A549 (cell line): ENCODE measurements around the gene RCE1. TPM values are rescaled to one million over a fixed set of nuclear protein-coding genes. Genes with fewer than 3 reads are reported as not detected.

Source experiments
- ATAC-seq, 2 experiments: fragments of 200-7000 bp in 1 of 2; fragments of >200 bp in 1 of 2; cut with Nextera tagmentation in 1 of 2; cut with Tn5 transposase in 1 of 2; 3 replicates each; pipeline versions ENCODE4 v1.8.0 to v1.9.1; 2018 to 2020; ENCODE audit warnings: mild to moderate bottlenecking in 1 of 2, moderate library complexity in 1 of 2
- CTCF ChIA-PET: fragments of 300-600 bp; sonication (Branson Sonifier 250); formaldehyde crosslinking; extraction: SDS; loops from one replicate; lab custom pipeline; 2021; ENCODE audit warnings: antibody characterized with exemption, inconsistent platforms; lab: Yijun Ruan, JAX
- POLR2A ChIA-PET: fragments of 350-600 bp; formaldehyde crosslinking; extraction: SDS; loops from one replicate; lab custom pipeline; 2021; ENCODE audit warnings: antibody characterized with exemption, inconsistent platforms; lab: Yijun Ruan, JAX
- DNase-seq, 2 experiments: peaks; one replicate each; pipeline versions ENCODE4 v3.0.0 to v3.0.0-alpha.2; 2011 to 2016; ENCODE audit warnings: low read depth in 1 of 2, low spot score in 1 of 2
- FAIRE-seq: peaks from 2 replicates; lab custom pipeline; 2011; peaks lifted over from hg19 to GRCh38; lab: Jason Lieb, UNC
- H3K27ac ChIP-seq, 2 experiments: fragments of >200 bp; sonication (Bioruptor Twin); formaldehyde crosslinking; 3 replicates each; pipeline ENCODE4 v1.5.1; 2016 to 2017
- H3K4me1 ChIP-seq: fragments of >200 bp; sonication (Bioruptor Twin); formaldehyde crosslinking; 3 replicates; pipeline ENCODE4 v1.6.1; 2016
- H3K4me2 ChIP-seq: fragments of >200 bp; sonication (Bioruptor Twin); formaldehyde crosslinking; 3 replicates; pipeline ENCODE4 v1.6.1; 2016
- H3K4me3 ChIP-seq: fragments of >200 bp; sonication (Bioruptor Twin); formaldehyde crosslinking; 3 replicates; pipeline ENCODE4 v1.5.1; 2016
- H3K9me3 ChIP-seq: fragments of >200 bp; sonication (Bioruptor Twin); formaldehyde crosslinking; 3 replicates; pipeline ENCODE4 v1.6.1; 2016
- EHMT2 ChIP-seq: fragments of 200-600 bp; sonication (generic); IDR thresholded peaks from 2 replicates; pipeline ENCODE4 v1.6.1; 2016; ENCODE audit warnings: antibody characterized with exemption, low read depth, mild to moderate bottlenecking, moderate library complexity
- GATA3 ChIP-seq: IDR thresholded peaks from 2 replicates; pipeline ENCODE4 v1.6.1; 2012; ENCODE audit warnings: borderline replicate concordance
- JUN ChIP-seq, 2 experiments: fragments of >200 bp; sonication (Bioruptor Twin); formaldehyde crosslinking; IDR thresholded peaks; 2 replicates in 1 of 2; 3 replicates in 1 of 2; pipeline ENCODE4 v1.6.1; 2016 to 2017
- JUNB ChIP-seq: fragments of >200 bp; sonication (Bioruptor Twin); formaldehyde crosslinking; IDR thresholded peaks from 2 replicates; pipeline ENCODE4 v1.6.1; 2016
- MAFK ChIP-seq: fragments of 450-650 bp; IDR thresholded peaks from 2 replicates; pipeline ENCODE4 v1.6.1; 2014; ENCODE audit not compliant: partially characterized antibody
- ZFP36 ChIP-seq: fragments of 450-650 bp; IDR thresholded peaks from 2 replicates; pipeline ENCODE4 v1.6.1; 2014; ENCODE audit warnings: borderline replicate concordance; ENCODE audit not compliant: partially characterized antibody
- ZNF302 ChIP-seq: fragments of 250-450 bp; sonication (Bioruptor Pico); IDR thresholded peaks from 2 replicates; pipeline ENCODE4 v1.9.0; 2021; ENCODE audit warnings: inconsistent platforms, mild to moderate bottlenecking, moderate library complexity
- WGBS: methylation state at CpG from one replicate; pipeline ENCODE4 v1.1.6; 2017; ENCODE audit errors: missing lambda C conversion rate; 5-methylcytosine and 5-hydroxymethylcytosine counted together
- polyA plus RNA-seq, 4 experiments: library from polyadenylated mRNA; depleted of rRNA in 3 of 4; stranded (reverse); fragments of >200 nt; fragmentation: RNase III in 1 of 4; extraction: RNeasy Plus Mini Kit Qiagen cat#74134 plus additional on column Dnase treatment in 1 of 4; gene quantifications; 2 replicates in 3 of 4; 3 replicates in 1 of 4; pipeline ENCODE4 v1.2.3, GENCODE V29; 2011 to 2017
- TF ChIP-seq, protein P1 (sequence below): fragments of 250-450 bp; sonication (Bioruptor Pico); IDR thresholded peaks from 2 replicates; pipeline ENCODE4 v1.5.0; 2020; ENCODE audit warnings: low read depth, mild to moderate bottlenecking, moderate library complexity
- TF ChIP-seq, protein P2 (sequence below): IDR thresholded peaks from 2 replicates; pipeline ENCODE4 v1.6.1; 2012
- TF ChIP-seq, protein P3 (sequence below): IDR thresholded peaks from 2 replicates; pipeline ENCODE4 v1.6.1; 2012

Gene RCE1
- polyA plus RNA-seq, 2 of the 4 experiments (the other 2 are of a cell fraction), result 20.3 to 23.3 TPM

DNA sequence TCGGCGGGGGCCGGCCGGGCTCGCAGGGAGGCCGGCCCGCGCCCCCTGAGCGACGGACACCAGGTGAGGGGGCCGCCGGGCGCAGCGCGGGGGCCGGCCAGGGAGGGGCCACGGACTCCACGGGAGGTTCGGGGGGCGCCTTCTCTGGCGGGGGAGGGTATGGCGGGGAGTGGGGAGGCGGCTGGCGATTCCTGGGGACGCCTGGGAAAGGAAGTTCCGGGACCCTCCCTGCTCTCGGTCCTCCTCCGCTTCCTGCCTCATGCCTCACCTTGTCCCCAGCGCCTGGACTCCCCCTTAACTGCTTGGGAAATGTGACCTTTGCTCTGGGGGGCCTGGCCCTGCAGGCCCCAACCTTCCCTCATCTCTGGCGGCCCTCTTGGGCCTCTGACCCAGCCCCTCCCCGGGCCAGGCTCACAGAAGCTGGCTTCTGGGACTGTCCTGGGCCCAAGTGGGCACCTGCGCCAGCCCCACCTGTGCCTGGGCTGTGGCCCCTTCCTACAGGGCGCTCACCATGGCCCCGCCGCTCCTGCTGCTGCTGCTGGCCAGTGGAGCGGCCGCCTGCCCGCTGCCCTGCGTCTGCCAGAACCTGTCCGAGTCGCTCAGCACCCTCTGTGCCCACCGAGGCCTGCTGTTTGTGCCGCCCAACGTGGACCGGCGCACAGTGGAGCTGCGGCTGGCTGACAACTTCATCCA, 14.1 kb downstream of the RCE1 start (continued):
- TF ChIP-seq, protein P1, sequence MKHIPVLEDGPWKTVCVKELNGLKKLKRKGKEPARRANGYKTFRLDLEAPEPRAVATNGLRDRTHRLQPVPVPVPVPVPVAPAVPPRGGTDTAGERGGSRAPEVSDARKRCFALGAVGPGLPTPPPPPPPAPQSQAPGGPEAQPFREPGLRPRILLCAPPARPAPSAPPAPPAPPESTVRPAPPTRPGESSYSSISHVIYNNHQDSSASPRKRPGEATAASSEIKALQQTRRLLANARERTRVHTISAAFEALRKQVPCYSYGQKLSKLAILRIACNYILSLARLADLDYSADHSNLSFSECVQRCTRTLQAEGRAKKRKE, result no peak
- no peak for TF ChIP-seq MAFK
- TF ChIP-seq JUNB, result no peak
- TF ChIP-seq GATA3, result no peak
- TF ChIP-seq EHMT2, result no peak

DNA sequence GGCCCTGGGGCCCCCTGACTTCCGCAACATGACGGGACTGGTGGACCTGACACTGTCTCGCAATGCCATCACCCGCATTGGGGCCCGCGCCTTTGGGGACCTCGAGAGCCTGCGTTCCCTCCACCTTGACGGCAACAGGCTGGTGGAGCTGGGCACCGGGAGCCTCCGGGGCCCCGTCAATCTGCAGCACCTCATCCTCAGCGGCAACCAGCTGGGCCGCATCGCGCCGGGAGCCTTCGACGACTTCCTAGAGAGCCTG, 14.6 kb downstream of the RCE1 start:
- peaks cover 34% of the 10 kb centered on the region for H3K4me1 ChIP-seq
- H3K4me3 ChIP-seq, result peak overlapping the region; percentile 74
- peak overlapping the region; percentile 94 for H3K4me2 ChIP-seq
- H3K27ac ChIP-seq, result peak overlapping the region; percentile 93 to 97
- no peak for ATAC-seq
- 96% methylated on average over 17 of the region's 19 CpGs for WGBS
- TF ChIP-seq ZNF302 (CRISPR knock-in tag), result no peak
- TF ChIP-seq, protein P2, sequence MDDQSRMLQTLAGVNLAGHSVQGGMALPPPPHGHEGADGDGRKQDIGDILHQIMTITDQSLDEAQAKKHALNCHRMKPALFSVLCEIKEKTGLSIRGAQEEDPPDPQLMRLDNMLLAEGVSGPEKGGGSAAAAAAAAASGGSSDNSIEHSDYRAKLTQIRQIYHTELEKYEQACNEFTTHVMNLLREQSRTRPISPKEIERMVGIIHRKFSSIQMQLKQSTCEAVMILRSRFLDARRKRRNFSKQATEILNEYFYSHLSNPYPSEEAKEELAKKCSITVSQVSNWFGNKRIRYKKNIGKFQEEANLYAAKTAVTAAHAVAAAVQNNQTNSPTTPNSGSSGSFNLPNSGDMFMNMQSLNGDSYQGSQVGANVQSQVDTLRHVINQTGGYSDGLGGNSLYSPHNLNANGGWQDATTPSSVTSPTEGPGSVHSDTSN, result 0 out of 2 replicates have a peak, but pooled peaks have one; percentile 23
- TF ChIP-seq, all 56 proteins: peak for 1
- CTCF ChIA-PET, result interaction anchor here (0.5 to 2.9 kb wide), 5 partner anchors 8 to 426 kb away, joined by 3 to 17 read pairs (median 4); partner anchors contain the start of gene C11orf86
- DNase-seq, result peak in 1 of 2 experiments; percentile 39
- FAIRE-seq, result no peak
- POLR2A ChIA-PET, result no interaction called here
- no peaks in the 10 kb centered on the region for H3K9me3 ChIP-seq

DNA sequence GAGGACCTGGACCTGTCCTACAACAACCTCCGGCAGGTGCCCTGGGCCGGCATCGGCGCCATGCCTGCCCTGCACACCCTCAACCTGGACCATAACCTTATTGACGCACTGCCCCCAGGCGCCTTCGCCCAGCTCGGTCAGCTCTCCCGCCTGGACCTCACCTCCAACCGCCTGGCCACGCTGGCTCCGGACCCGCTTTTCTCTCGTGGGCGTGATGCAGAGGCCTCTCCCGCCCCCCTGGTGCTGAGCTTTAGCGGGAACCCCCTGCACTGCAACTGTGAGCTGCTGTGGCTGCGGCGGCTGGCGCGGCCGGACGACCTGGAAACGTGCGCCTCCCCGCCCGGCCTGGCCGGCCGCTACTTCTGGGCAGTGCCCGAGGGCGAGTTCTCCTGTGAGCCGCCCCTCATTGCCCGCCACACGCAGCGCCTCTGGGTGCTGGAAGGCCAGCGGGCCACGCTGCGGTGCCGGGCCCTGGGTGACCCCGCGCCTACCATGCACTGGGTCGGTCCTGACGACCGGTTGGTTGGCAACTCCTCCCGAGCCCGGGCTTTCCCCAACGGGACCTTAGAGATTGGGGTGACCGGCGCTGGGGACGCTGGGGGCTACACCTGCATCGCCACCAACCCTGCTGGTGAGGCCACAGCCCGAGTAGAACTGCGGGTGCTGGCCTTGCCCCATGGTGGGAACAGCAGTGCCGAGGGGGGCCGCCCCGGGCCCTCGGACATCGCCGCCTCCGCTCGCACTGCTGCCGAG, 15.1 kb downstream of the RCE1 start:
- Histone ChIP-seq H3K4me3 (peak overlapping the region; percentile 74; the same call in 2 of the 3 replicates), H3K27ac (peak overlapping the region in 1 of 2 experiments; percentile 97; a peak in 3 of 6 replicates), H3K9me3 (no peaks in the 10 kb centered on the region)
- ATAC-seq (no peak), DNase-seq (no peak)
- TF ChIP-seq JUNB, result no peak
- TF ChIP-seq JUN (IDR thresholded peaks at IDR 0.05), result 0 out of 5 replicates have a peak, but pooled peaks of 1 of the 2 experiments have one; percentile 5
- TF ChIP-seq, protein P2, result peak; percentile 4; the same call in 1 of the 2 replicates
- TF ChIP-seq, all 56 proteins: peak for 2
- WGBS, result 95% methylated on average over 43 of the region's 62 CpGs
- CTCF ChIA-PET, result interaction anchor here (0.5 to 2.9 kb wide), 5 partner anchors 9 to 426 kb away, joined by 3 to 17 read pairs (median 4); partner anchors contain the start of gene C11orf86
- POLR2A ChIA-PET, result no interaction called here
- no peak for FAIRE-seq
- Histone ChIP-seq H3K4me1 (peaks cover 34% of the 10 kb centered on the region), H3K4me2 (peak overlapping the region; percentile 94)

DNA sequence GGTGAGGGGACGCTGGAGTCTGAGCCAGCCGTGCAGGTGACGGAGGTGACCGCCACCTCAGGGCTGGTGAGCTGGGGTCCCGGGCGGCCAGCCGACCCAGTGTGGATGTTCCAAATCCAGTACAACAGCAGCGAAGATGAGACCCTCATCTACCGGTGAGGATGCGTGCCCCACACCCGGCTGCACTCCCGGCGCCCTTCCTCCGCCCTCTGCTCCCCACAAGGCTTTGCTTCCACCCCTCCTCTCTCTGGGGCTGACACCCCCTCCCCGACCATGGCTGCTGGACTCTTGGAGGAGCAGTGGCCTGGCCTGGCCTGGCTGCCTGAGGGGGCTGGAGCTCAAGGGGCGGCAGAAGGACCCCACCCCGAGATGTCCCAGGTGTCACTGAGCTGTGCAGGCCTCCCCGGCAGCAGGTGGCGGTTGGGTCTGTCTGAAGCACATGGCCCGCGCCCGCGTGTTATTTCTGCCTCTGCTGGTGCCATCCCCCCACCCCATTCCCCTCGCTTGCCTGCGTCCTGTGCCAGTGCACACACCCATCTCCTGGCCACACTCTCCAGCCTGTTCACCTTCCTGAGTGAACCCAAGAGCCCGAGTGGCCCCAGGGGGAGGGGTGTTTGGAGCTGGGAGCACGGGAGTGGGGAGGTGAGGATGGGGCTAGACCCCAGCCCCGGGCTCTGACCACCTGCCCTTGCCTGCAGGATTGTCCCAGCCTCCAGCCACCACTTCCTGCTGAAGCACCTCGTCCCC, 15.9 kb downstream of the RCE1 start:
- TF ChIP-seq, protein P2, result 0 out of 2 replicates have a peak, but pooled peaks have one; percentile 19
- no peak for TF ChIP-seq ZFP36
- TF ChIP-seq, protein P3, sequence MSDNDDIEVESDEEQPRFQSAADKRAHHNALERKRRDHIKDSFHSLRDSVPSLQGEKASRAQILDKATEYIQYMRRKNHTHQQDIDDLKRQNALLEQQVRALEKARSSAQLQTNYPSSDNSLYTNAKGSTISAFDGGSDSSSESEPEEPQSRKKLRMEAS, result peak; percentile 60; the same call in 1 of the 2 replicates
- TF ChIP-seq, all 56 proteins: peak for 2
- H3K4me3 ChIP-seq, result no peak overlapping the region
- 80% methylated on average over 24 of the region's 29 CpGs for WGBS
- no peak for FAIRE-seq
- POLR2A ChIA-PET, result no interaction called here
- DNase-seq, result no peak
- no peak for ATAC-seq
- H3K4me2 ChIP-seq, result peak overlapping the region; percentile 38
- peak overlapping the region; percentile 30 to 79; a peak in 5 of 6 replicates for H3K27ac ChIP-seq
- peaks cover 34% of the 10 kb centered on the region for H3K4me1 ChIP-seq
- H3K9me3 ChIP-seq, result no peaks in the 10 kb centered on the region
- CTCF ChIA-PET, result interaction anchor here (0.6 to 2.9 kb wide), 3 partner anchors 11 to 195 kb away, joined by 3 to 17 read pairs (median 8); partner anchors contain the start of gene C11orf86
